Subcutaneous abdominal adipose tissue (tissue), 5 donors: ENCODE results near the gene GOLT1A.

Source experiments
- H3K27ac ChIP-seq: one replicate; pipeline ENCODE4 v1.7.0; 2013; ENCODE audit warnings: low read depth, mild to moderate bottlenecking, inconsistent platforms, low read length, moderate library complexity
- H3K27me3 ChIP-seq, 5 donors: one replicate each; pipeline ENCODE4 v1.7.0; 2013; ENCODE audit warnings: low read length in 5 of 5, inconsistent platforms in 1 of 5; ENCODE audit not compliant: control insufficient read depth in 5 of 5, insufficient read depth in 4 of 5
- H3K36me3 ChIP-seq, 5 donors: one replicate each; pipeline ENCODE4 v1.7.0; 2013; ENCODE audit warnings: low read length in 5 of 5; ENCODE audit not compliant: control insufficient read depth in 5 of 5, insufficient read depth in 5 of 5
- H3K4me1 ChIP-seq, 5 donors: one replicate each; pipeline ENCODE4 v1.7.0; 2013; ENCODE audit warnings: low read length in 5 of 5, mild to moderate bottlenecking in 3 of 5, moderate library complexity in 1 of 5; ENCODE audit not compliant: control insufficient read depth in 5 of 5, insufficient read depth in 5 of 5
- H3K4me3 ChIP-seq, 5 donors: one replicate each; pipeline ENCODE4 v1.7.0; 2013; ENCODE audit warnings: low read length in 5 of 5, low read depth in 1 of 5
- H3K9ac ChIP-seq, 5 donors: one replicate each; pipeline ENCODE4 v1.7.0; 2013; ENCODE audit warnings: low read length in 5 of 5, mild to moderate bottlenecking in 4 of 5, moderate library complexity in 3 of 5
- H3K9me3 ChIP-seq, 5 donors: one replicate each; pipeline ENCODE4 v1.7.0; 2013; ENCODE audit warnings: low read length in 5 of 5; ENCODE audit not compliant: control insufficient read depth in 5 of 5
- donor health status: healthy.
- donor health status: healthy.
- donor health status: healthy.
- donor health status: healthy.
- donor health status: healthy.

Gene GOLT1A

DNA sequence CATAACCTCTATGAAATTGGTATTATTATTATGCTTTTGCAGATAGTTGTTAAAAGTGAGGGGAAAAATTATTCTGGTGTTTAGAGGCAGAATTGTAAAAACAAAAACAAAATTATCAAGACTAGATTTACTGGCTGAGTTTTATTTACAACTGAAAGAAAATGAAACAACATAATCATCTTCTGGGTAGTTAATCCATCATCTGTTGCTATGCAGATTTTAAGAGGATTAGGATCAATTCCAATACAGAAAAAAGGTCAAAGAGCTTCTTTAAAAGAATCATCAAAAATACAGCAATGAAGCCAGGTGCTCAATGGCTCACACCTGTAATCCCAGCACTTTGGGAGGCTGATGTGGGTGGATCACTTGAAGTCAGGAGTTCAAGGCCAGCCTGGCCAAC, 8.3 kb downstream of the GOLT1A start:
- H3K36me3 ChIP-seq: no peaks in the 10 kb centered on the region
- no peaks in the 10 kb centered on the region for H3K9me3 ChIP-seq
- no peak overlapping the region for H3K27ac ChIP-seq
- H3K27me3 ChIP-seq: peaks cover 7 to 26% (median 12%) of the 10 kb centered on the region in 5 donors
- no peak overlapping the region for H3K9ac ChIP-seq
- no peak overlapping the region for H3K4me3 ChIP-seq
- peaks cover 0 to 9% (median 5%) of the 10 kb centered on the region in 5 donors for H3K4me1 ChIP-seq

GRCh38 chr1:204204944-204205343, 8.8 kb downstream of the GOLT1A start:
- Histone ChIP-seq H3K9me3 (no peaks in the 10 kb centered on the region), H3K4me3 (no peak overlapping the region), H3K27ac (no peak overlapping the region), H3K36me3 (no peaks in the 10 kb centered on the region), H3K9ac (no peak overlapping the region), H3K4me1 (peaks cover 0 to 9% (median 5%) of the 10 kb centered on the region in 5 donors), H3K27me3 (peaks cover 7 to 26% (median 12%) of the 10 kb centered on the region in 5 donors)

DNA sequence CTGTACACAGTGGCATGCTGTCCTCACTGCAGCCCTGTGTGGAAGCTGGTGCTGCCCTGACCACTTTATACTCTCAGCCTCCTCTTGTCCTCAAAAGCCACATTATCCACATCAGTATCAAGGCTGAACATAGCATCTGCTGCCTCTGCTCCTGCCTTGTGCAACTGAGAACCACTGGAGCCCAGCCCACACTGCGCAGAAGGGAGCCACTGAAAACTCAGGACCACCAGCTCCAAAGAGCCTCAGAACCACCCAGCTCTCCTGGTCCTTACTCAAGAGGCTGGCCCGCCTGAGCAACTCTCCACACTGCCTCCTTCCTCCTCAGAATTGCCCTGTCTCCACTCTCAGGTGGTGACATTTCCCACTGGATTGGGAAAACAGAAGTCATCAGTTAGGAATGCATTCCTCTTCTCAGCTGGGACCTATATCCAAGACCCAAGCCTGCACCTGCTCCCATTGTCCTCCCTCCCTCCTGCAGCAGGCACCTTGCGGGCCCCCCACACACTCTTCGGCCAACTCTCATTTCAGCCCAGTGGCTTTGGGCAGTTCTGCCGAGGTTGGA, 10.5 kb downstream of the GOLT1A start:
- no peak overlapping the region for H3K4me3 ChIP-seq
- H3K36me3 ChIP-seq: no peaks in the 10 kb centered on the region
- H3K9me3 ChIP-seq: no peaks in the 10 kb centered on the region
- no peak overlapping the region for H3K27ac ChIP-seq
- H3K27me3 ChIP-seq: peaks cover 7 to 26% (median 12%) of the 10 kb centered on the region in 5 donors
- H3K4me1 ChIP-seq: peaks cover 0 to 23% (median 11%) of the 10 kb centered on the region in 5 donors
- H3K9ac ChIP-seq: no peak overlapping the region

DNA sequence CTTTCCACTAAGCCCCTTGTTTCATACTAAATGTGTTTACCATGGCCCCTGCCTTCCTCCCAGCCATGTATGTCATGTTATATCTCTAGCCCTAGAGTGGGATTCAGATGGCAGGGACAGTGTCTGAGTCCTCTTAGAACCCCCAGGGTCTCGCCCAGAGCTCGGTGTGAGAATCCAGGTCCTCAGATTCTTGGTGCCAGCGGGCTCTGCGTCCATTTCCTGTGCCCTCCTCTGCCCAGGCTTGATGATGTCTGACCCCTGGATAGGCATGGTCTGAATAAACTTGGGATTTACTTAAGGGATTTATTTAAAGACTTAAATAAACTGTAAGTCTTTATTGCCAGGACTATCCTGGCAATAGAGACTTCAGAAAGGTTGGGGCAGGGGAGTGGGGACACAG, 11.3 kb downstream of the GOLT1A start:
- H3K36me3 ChIP-seq: no peaks in the 10 kb centered on the region
- H3K9me3 ChIP-seq: no peaks in the 10 kb centered on the region
- no peak overlapping the region for H3K9ac ChIP-seq
- H3K4me3 ChIP-seq: no peak overlapping the region
- H3K27me3 ChIP-seq: peaks cover 7 to 26% (median 12%) of the 10 kb centered on the region in 5 donors
- peaks cover 0 to 27% (median 12%) of the 10 kb centered on the region in 5 donors for H3K4me1 ChIP-seq
- no peak overlapping the region for H3K27ac ChIP-seq

GRCh38 chr1:204201348-204202040, 12.3 kb downstream of the GOLT1A start:
- Histone ChIP-seq H3K27me3 (peaks cover 7 to 31% (median 13%) of the 10 kb centered on the region in 5 donors), H3K36me3 (no peaks in the 10 kb centered on the region), H3K4me1 (peaks cover 0 to 23% (median 8%) of the 10 kb centered on the region in 5 donors)

DNA sequence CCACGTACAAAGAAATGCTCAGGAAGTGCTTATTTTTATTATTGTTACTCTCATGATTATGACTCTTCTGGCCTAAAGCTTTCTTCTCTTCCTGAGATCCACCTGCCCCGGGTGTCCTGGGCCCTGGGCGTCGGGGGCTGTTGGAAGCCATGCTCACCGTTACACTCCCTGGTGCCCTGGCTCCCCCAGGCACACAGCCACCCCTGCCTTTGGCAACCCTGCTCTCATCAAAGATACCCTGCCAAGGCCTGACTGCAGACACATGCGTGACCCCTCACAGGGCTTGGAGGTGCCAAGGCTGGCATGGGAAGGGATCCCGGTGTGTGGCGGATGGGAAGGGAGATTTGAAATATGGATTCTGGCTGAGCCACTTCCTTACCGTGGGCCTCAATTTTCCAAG, 14.2 kb downstream of the GOLT1A start:
- Histone ChIP-seq H3K9me3 (no peaks in the 10 kb centered on the region), H3K36me3 (no peaks in the 10 kb centered on the region), H3K4me1 (peaks cover 0 to 18% (median 8%) of the 10 kb centered on the region in 5 donors), H3K27me3 (peaks cover 7 to 47% (median 28%) of the 10 kb centered on the region in 5 donors), H3K4me3 (no peak overlapping the region), H3K27ac (no peak overlapping the region), H3K9ac (no peak overlapping the region)

More at GRCh38 chr1:204201348-204202040, 12.3 kb downstream of the GOLT1A start:
- no peak overlapping the region for H3K9ac ChIP-seq
- H3K4me3 ChIP-seq: no peak overlapping the region
- no peak overlapping the region for H3K27ac ChIP-seq
- H3K9me3 ChIP-seq: no peaks in the 10 kb centered on the region

- H3K27ac ChIP-seq: no peak overlapping the region
These were observed 15.1 kb downstream of the GOLT1A start for GRCh38 chr1:204198348-204199340.

GRCh38 chr1:204197068-204197467, 16.7 kb downstream of the GOLT1A start:
- Histone ChIP-seq H3K4me1 (peaks cover 0 to 18% (median 8%) of the 10 kb centered on the region in 5 donors), H3K4me3 (no peak overlapping the region), H3K27me3 (peaks cover 0 to 41% (median 16%) of the 10 kb centered on the region in 5 donors), H3K27ac (no peak overlapping the region), H3K9ac (no peak overlapping the region), H3K9me3 (no peaks in the 10 kb centered on the region), H3K36me3 (no peaks in the 10 kb centered on the region)

More at GRCh38 chr1:204198348-204199340, 15.1 kb downstream of the GOLT1A start:
- H3K9ac ChIP-seq: peak overlapping the region in 1 of 5 donors; percentile 33
- H3K27me3 ChIP-seq: peaks cover 7 to 45% (median 28%) of the 10 kb centered on the region in 5 donors
- H3K4me1 ChIP-seq: peaks cover 0 to 18% (median 8%) of the 10 kb centered on the region in 5 donors
- H3K9me3 ChIP-seq: no peaks in the 10 kb centered on the region
- H3K36me3 ChIP-seq: no peaks in the 10 kb centered on the region
- no peak overlapping the region for H3K4me3 ChIP-seq

- Histone ChIP-seq H3K4me1 (peaks cover 0 to 18% (median 8%) of the 10 kb centered on the region in 5 donors), H3K27ac (no peak within 1 kb of the TSS), H3K4me3 (no peak within 1 kb of the TSS), H3K36me3 (no peaks in the 10 kb centered on the region), H3K9ac (no peak within 1 kb of the TSS), H3K27me3 (peaks cover 0 to 37% (median 14%) of the 10 kb centered on the region in 5 donors), H3K9me3 (no peaks in the 10 kb centered on the region)
These were observed 17.6 kb downstream of the GOLT1A start, which contains the start of gene KISS1 for GRCh38 chr1:204196068-204196795. Gene KISS1, minus strand, starts transcription at chr1:204196491. Its CDS starts 3,615 bp downstream, at chr1:204192876.
